Measurements from ENCODE around the gene CRACR2B.

- TF ChIP-seq CTCF (conservative IDR thresholded peaks at IDR 0.05 in 1 of 2, IDR thresholded peaks at IDR 0.05 in 1 of 2; ENCODE audit: extremely low read depth in 1 of 2, insufficient read depth in 1 of 2, low read depth in 1 of 2, low read length in 2 of 2) (no peak), EZH2 (IDR thresholded peaks at IDR 0.05; ENCODE audit: borderline replicate concordance, low read length) (no peak)
Observed at GRCh38 chr11:813456-814096, 14.1 kb upstream of the CRACR2B start.

All from mammary epithelial cell (primary cell).